Activated gamma-delta T cell (primary cell): Measurements from ENCODE around the gene IRX1.

Experiments
- DNase-seq: peaks from one replicate; lab custom pipeline; 2025; lab: John Stamatoyannopoulos, UW

Gene IRX1

GRCh38 chr5:3650320-3650719 lies 54.7 kb downstream of the IRX1 start:
- no peak for DNase-seq

GRCh38 chr5:3650868-3651267 lies 55.2 kb downstream of the IRX1 start:
- no peak for DNase-seq
